Cardiac muscle cell (in vitro differentiated cells and primary cell): ENCODE data around the gene TTC12. TPM values are rescaled to one million over a fixed set of nuclear protein-coding genes. Genes with fewer than 3 reads are reported as not detected.

ENCODE experiments used
- DNase-seq, 2 donors: peaks; one replicate each; pipeline versions ENCODE4 v3.0.0 to v3.0.0-alpha.2; 2010 to 2017; ENCODE audit warnings: low read depth in 1 of 2, low spot score in 1 of 2
- H3K27ac ChIP-seq: fragments of 200-600 bp; sonication (generic); 2 replicates; pipeline ENCODE4 v1.5.1; 2016
- H3K27me3 ChIP-seq: fragments of 200-600 bp; sonication (generic); 2 replicates; pipeline ENCODE4 v1.6.0; 2016; ENCODE audit warnings: control low read depth
- H3K36me3 ChIP-seq: fragments of 200-600 bp; sonication (generic); 2 replicates; pipeline ENCODE4 v1.5.1; 2016; ENCODE audit warnings: control low read depth
- H3K4me1 ChIP-seq: fragments of 200-600 bp; sonication (generic); 2 replicates; pipeline ENCODE4 v1.8.1; 2017; ENCODE audit warnings: low read depth, mild to moderate bottlenecking, mixed run types
- H3K4me3 ChIP-seq: fragments of 200-600 bp; sonication (generic); 2 replicates; pipeline ENCODE4 v1.5.1; 2016; ENCODE audit warnings: mild to moderate bottlenecking
- H3K9me3 ChIP-seq: fragments of 200-600 bp; sonication (generic); 2 replicates; pipeline ENCODE4 v1.5.1; 2017; ENCODE audit warnings: low read depth, mild to moderate bottlenecking, control low read depth
- polyA plus RNA-seq: library from polyadenylated mRNA; unstranded; fragments of >200 nt; fragmentation: Nextera tagmentation; extraction: Ambion mirVana; gene quantifications from 2 replicates; pipeline ENCODE4 v1.2.1, GENCODE V29; 2016
- total RNA-seq: library from RNA; depleted of rRNA; stranded (reverse); fragments of >200 nt; gene quantifications from 2 replicates; pipeline ENCODE4 v1.2.3, GENCODE V29; 2016
- TF ChIP-seq, protein P1 (sequence below): IDR thresholded peaks from 2 replicates; pipeline ENCODE4 v1.5.1; 2012; ENCODE audit warnings: low read depth, mild to moderate bottlenecking, low read length

The TTC12 gene
- total and polyA plus RNA-seq, 2 experiments from 2014 or later = 19.4 to 30.5 TPM

DNA sequence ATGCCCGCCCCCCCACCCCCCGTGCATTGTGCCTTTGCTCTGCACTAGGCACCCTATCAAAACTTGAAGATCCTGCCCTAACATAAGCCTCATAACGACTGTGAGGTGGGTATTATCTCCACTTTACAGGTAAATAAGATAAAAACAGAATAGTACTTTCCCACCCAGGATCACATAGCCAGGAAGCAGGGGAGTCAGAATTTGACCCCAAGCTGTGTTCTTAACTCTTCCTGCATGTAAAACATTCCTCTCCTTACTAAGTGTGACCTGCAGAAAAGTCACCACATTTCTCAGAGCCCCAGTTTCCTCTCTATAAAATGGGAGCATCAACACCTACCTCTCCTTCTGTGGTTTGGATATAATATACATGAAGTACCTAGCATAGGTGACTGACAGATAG is 55.0 kb downstream of the TTC12 start:
- no peaks in the 10 kb centered on the region for H3K27me3 ChIP-seq
- TF ChIP-seq, protein P1, sequence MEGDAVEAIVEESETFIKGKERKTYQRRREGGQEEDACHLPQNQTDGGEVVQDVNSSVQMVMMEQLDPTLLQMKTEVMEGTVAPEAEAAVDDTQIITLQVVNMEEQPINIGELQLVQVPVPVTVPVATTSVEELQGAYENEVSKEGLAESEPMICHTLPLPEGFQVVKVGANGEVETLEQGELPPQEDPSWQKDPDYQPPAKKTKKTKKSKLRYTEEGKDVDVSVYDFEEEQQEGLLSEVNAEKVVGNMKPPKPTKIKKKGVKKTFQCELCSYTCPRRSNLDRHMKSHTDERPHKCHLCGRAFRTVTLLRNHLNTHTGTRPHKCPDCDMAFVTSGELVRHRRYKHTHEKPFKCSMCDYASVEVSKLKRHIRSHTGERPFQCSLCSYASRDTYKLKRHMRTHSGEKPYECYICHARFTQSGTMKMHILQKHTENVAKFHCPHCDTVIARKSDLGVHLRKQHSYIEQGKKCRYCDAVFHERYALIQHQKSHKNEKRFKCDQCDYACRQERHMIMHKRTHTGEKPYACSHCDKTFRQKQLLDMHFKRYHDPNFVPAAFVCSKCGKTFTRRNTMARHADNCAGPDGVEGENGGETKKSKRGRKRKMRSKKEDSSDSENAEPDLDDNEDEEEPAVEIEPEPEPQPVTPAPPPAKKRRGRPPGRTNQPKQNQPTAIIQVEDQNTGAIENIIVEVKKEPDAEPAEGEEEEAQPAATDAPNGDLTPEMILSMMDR = no peak

DNA sequence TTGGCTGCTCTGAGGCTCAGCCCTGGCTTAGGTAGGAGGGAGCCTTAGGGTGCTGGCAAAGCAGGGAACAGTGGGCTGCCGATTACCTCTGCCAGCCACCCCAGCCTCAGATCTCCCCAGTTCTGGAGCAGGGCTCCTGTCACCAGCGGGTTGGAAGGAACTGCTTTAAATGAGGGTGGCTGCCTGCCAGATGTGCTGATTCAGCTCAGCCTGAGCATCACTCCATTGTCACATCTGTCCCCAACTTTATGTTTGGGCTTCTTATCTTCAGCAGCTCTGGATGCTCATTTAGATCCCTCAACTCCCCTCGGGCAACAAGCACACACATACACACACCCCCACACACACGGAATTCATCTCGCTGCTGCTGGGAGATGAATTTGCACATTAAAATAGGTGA is 56.3 kb downstream of the TTC12 start:
- Histone ChIP-seq H3K4me3 (no peak overlapping the region), H3K9me3 (no peaks in the 10 kb centered on the region), H3K36me3 (no peaks in the 10 kb centered on the region), H3K27me3 (no peaks in the 10 kb centered on the region), H3K27ac (no peak overlapping the region), H3K4me1 (peaks cover 15% of the 10 kb centered on the region)
- DNase-seq = no peak
- TF ChIP-seq, protein P1 = no peak

More for the DNA sequence above, 55.0 kb downstream of the TTC12 start:
- Histone ChIP-seq H3K4me3 (no peak overlapping the region), H3K9me3 (no peaks in the 10 kb centered on the region), H3K36me3 (no peaks in the 10 kb centered on the region), H3K27ac (no peak overlapping the region), H3K4me1 (peaks cover 9% of the 10 kb centered on the region)
- DNase-seq = no peak

DNA sequence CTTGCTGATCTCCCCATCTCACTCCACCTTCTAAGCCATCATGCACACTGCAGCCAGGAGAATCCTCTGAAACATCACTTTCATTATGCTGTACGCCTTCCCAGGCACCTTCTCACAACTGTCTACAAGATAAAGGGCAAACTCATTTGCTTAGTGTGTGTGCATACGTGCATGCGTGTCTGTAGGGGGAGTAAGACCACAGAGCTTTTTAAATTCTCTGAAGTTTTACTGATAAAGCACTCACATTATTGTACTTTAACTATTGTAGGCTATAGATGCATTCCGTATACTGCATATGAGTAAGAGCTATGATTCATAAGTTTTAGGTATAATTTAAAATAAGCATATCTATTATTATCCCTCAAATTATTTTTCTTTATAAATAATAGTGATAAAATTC is 57.9 kb downstream of the TTC12 start:
- Histone ChIP-seq H3K27ac (no peak overlapping the region), H3K27me3 (no peaks in the 10 kb centered on the region), H3K4me1 (peaks cover 29% of the 10 kb centered on the region), H3K4me3 (no peak overlapping the region), H3K36me3 (no peaks in the 10 kb centered on the region), H3K9me3 (no peaks in the 10 kb centered on the region)
- peak in 1 of 2 donors; percentile 27 for DNase-seq
- TF ChIP-seq, protein P1 = peak; percentile 45

DNA sequence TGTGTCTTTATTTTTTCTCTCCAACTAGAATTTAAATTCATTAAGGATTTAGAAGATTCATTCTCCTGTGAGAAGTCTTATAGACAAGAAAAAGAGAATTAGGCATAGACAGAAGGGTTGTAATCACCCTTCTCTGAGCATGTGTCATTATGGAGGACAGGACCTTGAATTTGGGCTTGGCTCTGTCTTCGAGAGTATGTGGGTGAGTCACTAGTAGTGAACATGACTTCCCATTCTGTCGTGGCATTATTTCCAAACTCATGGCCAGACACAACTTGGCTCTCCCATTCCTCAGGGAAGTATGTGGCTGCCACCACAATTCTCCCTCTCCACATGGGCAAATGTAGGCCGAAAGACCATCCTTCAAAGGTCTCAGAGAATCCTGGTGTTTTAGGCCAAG is 58.9 kb downstream of the TTC12 start:
- Histone ChIP-seq H3K4me1 (peaks cover 39% of the 10 kb centered on the region), H3K9me3 (no peaks in the 10 kb centered on the region), H3K27me3 (no peaks in the 10 kb centered on the region), H3K4me3 (no peak overlapping the region), H3K27ac (peak overlapping the region; percentile 90), H3K36me3 (no peaks in the 10 kb centered on the region)
- peak in 1 of 2 donors; percentile 29 for DNase-seq
- TF ChIP-seq, protein P1 = no peak

DNA sequence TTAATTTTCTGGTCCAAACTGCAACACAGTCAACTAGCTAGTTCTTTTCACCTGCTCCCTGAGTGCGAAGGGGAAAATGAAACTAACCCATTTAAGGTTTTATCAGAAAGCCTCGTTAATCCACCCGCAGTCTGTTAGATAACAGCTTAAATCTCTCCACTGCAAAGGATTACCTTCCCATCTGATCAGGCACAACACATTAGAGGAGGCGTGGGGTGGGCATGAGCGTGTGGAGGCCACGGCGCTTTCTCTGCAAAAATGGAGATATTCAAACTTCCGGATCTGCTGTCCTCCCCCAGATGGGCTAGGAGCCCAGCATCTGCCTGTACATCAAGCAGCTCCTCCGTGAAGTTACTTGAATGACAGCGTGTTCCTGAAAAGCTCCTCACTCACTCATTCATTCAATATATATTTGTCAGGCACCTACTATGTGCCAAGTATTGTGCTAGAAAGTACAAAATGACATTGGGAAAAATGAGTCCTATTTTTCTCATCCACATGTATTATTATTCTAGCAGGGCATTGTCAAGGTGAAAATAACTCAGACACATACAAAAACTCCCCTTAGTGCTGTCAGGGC is 59.7 kb downstream of the TTC12 start:
- DNase-seq = peak in 1 of 2 donors; percentile 30
- Histone ChIP-seq H3K27me3 (no peaks in the 10 kb centered on the region), H3K36me3 (no peaks in the 10 kb centered on the region), H3K4me1 (peaks cover 39% of the 10 kb centered on the region), H3K4me3 (no peak overlapping the region), H3K27ac (peak overlapping the region; percentile 90), H3K9me3 (no peaks in the 10 kb centered on the region)
- TF ChIP-seq, protein P1 = no peak
